ENCODE results near the gene CCDC158.

DNA sequence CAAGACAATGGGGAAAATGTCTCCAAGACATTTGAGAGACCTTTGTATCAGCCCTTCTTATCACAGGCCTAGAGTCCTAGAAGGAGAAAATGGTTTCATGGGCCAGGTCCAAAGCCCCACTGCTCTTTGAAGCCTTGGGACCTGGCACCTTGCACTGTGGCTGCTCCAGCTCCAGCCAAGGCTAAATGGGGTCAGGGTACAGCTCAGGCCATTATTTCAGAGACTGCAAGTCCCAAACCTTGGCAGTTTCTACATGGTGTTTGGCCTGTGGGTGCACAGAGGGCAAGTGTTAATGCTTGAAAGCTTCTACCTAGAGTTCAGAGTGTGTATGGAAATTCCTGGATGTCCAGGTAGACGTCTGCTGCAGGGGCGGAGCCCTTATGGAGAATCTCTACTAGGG, 42.6 kb upstream of the CCDC158 start:
- TF ChIP-seq, protein P1, sequence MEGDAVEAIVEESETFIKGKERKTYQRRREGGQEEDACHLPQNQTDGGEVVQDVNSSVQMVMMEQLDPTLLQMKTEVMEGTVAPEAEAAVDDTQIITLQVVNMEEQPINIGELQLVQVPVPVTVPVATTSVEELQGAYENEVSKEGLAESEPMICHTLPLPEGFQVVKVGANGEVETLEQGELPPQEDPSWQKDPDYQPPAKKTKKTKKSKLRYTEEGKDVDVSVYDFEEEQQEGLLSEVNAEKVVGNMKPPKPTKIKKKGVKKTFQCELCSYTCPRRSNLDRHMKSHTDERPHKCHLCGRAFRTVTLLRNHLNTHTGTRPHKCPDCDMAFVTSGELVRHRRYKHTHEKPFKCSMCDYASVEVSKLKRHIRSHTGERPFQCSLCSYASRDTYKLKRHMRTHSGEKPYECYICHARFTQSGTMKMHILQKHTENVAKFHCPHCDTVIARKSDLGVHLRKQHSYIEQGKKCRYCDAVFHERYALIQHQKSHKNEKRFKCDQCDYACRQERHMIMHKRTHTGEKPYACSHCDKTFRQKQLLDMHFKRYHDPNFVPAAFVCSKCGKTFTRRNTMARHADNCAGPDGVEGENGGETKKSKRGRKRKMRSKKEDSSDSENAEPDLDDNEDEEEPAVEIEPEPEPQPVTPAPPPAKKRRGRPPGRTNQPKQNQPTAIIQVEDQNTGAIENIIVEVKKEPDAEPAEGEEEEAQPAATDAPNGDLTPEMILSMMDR (IDR thresholded peaks at IDR 0.05; ENCODE audit: control extremely low read depth in 1 of 3, insufficient read depth in 1 of 3, low read depth in 1 of 3, low read length in 3 of 3): no peak
- no peak for TF ChIP-seq YY1 (IDR thresholded peaks at IDR 0.05; ENCODE audit: low read depth, low read length)
- no peak for TF ChIP-seq EZH2 (IDR thresholded peaks at IDR 0.05; ENCODE audit: low read depth, low read length, severe bottlenecking)
- TF ChIP-seq TAF1 (IDR thresholded peaks at IDR 0.05; ENCODE audit: low read depth, low read length): no peak
- TF ChIP-seq POLR2AphosphoS5 (IDR thresholded peaks at IDR 0.05; ENCODE audit: low read depth, low read length): no peak
- no peak for TF ChIP-seq JUN (IDR thresholded peaks at IDR 0.05; ENCODE audit: low read depth, low read length)
- no peak for TF ChIP-seq FOSL1 (IDR thresholded peaks at IDR 0.05; ENCODE audit: insufficient read depth, low read depth, low read length)

Data from H1 (cell line).